GM13977 (cell line): Measurements from ENCODE around the gene CNN2.

Source experiments
- DNase-seq: peaks from one replicate; pipeline ENCODE4 v3.0.0; 2012; ENCODE audit warnings: low spot score
- in situ Hi-C: fragments of 300-500 bp; cut with MboI; formaldehyde crosslinking; loops from one replicate; pipeline ENCODE4 v1.12.0; 2022; ENCODE audit warnings: low sequenced_read_pairs, low pct_unique_long_range_greater_than_20kb, mixed read lengths, inconsistent platforms; ENCODE audit not compliant: unreplicated experiment
- TF ChIP-seq, protein P1 (sequence below): IDR thresholded peaks from 2 replicates; pipeline ENCODE4 v1.5.1; 2012; ENCODE audit warnings: mild to moderate bottlenecking, control low read depth; ENCODE audit not compliant: insufficient read depth; ENCODE audit errors: extremely low read depth, missing control alignments

CNN2 gene

GRCh38 chr19:1028062-1028926, 1.9 kb downstream of the CNN2 start:
- peak; percentile 80 for DNase-seq
- in situ Hi-C loops, result no loop called here

GRCh38 chr19:1032264-1032867, 6.0 kb downstream of the CNN2 start:
- in situ Hi-C loops, result no loop called here
- TF ChIP-seq, protein P1, sequence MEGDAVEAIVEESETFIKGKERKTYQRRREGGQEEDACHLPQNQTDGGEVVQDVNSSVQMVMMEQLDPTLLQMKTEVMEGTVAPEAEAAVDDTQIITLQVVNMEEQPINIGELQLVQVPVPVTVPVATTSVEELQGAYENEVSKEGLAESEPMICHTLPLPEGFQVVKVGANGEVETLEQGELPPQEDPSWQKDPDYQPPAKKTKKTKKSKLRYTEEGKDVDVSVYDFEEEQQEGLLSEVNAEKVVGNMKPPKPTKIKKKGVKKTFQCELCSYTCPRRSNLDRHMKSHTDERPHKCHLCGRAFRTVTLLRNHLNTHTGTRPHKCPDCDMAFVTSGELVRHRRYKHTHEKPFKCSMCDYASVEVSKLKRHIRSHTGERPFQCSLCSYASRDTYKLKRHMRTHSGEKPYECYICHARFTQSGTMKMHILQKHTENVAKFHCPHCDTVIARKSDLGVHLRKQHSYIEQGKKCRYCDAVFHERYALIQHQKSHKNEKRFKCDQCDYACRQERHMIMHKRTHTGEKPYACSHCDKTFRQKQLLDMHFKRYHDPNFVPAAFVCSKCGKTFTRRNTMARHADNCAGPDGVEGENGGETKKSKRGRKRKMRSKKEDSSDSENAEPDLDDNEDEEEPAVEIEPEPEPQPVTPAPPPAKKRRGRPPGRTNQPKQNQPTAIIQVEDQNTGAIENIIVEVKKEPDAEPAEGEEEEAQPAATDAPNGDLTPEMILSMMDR, result no peak
- no peak for DNase-seq

More at GRCh38 chr19:1028062-1028926, 1.9 kb downstream of the CNN2 start:
- TF ChIP-seq, protein P1, result no peak

DNA sequence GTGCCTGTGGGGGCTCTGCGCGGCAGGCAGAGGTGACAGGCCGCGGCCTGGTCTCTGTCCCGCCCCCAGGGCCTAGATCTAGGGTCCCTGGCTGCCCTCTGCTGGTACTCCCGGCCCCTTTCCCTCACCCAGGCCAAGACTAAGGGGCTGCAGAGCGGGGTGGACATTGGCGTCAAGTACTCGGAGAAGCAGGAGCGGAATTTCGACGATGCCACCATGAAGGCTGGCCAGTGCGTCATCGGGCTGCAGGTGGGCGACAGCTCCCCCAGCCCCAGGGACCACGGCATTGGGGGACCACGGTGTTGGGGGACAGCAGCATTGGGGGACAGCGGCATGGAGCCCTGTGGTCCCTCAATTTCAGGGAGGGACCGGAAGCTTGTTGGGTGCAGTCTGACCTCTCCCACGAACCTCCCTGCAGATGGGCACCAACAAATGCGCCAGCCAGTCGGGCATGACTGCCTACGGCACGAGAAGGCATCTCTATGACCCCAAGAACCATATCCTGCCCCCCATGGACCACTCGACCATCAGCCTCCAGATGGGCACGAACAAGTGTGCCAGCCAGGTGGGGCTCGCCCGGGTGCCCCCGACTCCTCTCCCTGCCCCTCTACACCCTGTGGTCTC, 9.7 kb downstream of the CNN2 start:
- in situ Hi-C loops, result no loop called here
- TF ChIP-seq, protein P1, result no peak
- no peak for DNase-seq

GRCh38 chr19:1037621-1038064, 11.2 kb downstream of the CNN2 start:
- no peak for DNase-seq

DNA sequence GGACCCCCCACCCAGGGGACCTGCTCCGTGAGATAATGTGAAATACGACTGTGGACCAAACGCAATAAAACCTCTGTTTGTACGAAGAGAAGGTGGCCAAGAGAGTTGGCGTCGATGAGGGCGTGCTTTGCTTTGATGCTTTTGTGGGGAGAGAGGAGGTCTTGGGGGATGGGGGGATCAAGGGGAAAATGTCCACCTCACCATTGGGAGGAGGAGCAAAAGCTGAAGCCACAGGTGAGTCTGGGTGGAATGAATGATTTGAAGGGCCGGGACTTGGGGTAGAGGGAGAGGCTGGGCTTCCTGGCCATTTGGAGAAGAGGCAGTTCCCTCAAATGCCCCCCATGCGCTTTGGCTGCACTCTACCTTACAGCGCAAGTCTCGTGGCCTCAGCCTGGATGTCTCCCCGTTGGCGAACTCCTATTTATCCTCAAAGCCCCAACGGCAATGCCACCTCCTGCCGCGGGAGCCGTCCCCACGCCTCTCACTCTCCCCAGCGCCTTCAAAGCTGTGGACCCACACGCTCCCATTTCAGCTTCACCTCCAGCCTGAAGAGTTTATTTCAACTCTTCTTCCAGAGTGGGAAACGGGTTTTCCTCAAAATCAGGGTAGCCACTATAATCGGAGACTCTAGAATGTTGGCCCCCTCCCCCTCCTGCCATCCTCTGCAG, 12.7 kb downstream of the CNN2 start:
- in situ Hi-C loops, result no loop called here
- TF ChIP-seq, protein P1, result no peak
- no peak for DNase-seq

More at GRCh38 chr19:1037621-1038064, 11.2 kb downstream of the CNN2 start:
- in situ Hi-C loops, result no loop called here
- TF ChIP-seq, protein P1, result no peak
